Measurements from ENCODE around the gene WDR37.
A peak's percentile ranks its signal among the peaks of the same experiment; 100 is the strongest.

Gene WDR37

GRCh38 chr10:1172256-1172984 is 116.2 kb downstream of the WDR37 start:
- Histone ChIP-seq H3K4me1 (ENCODE audit: control insufficient read depth, insufficient read depth, low read length) (no peaks in the 10 kb centered on the region), H3K4me3 (ENCODE audit: low read depth, low read length) (no peak overlapping the region), H3K27ac (ENCODE audit: extremely low read depth, low read depth, low read length) (no peak overlapping the region), H3K9me3 (ENCODE audit: control insufficient read depth, insufficient read depth, low read depth, low read length) (no peaks in the 10 kb centered on the region), H3K36me3 (ENCODE audit: control insufficient read depth in 2 of 2, insufficient read depth in 1 of 2, low read length in 2 of 2) (no peaks in the 10 kb centered on the region)
- TF ChIP-seq ZNF664 (tag by site-specific recombination; IDR thresholded peaks at IDR 0.05), result 0 out of 2 replicates have a peak, but pooled peaks have one; percentile 11
- TF ChIP-seq PATZ1 (tag by site-specific recombination; IDR thresholded peaks at IDR 0.05), result no peak
- POLR2A ChIA-PET, result no interaction called here
- CTCF ChIA-PET, result interaction anchor here (1.1 kb wide), 1 partner anchor 11 kb away, joined by 3 read pairs; no protein-coding TSS in a partner anchor

GRCh38 chr10:1173091-1173490 is 116.9 kb downstream of the WDR37 start:
- no peaks in the 10 kb centered on the region for H3K36me3 ChIP-seq (ENCODE audit: control insufficient read depth in 2 of 2, insufficient read depth in 1 of 2, low read length in 2 of 2)
- TF ChIP-seq ZSCAN4 (tag by site-specific recombination; IDR thresholded peaks at IDR 0.05), result no peak
- no peak for TF ChIP-seq ZNF626 (tag by site-specific recombination; IDR thresholded peaks at IDR 0.05)
- no peak for TF ChIP-seq ZNF416 (tag by site-specific recombination; IDR thresholded peaks at IDR 0.05)
- TF ChIP-seq ZNF544 (tag by site-specific recombination; IDR thresholded peaks at IDR 0.05), result no peak
- no peak for TF ChIP-seq ZNF10 (tag by site-specific recombination; IDR thresholded peaks at IDR 0.05)
- TF ChIP-seq SP7 (tag by site-specific recombination; IDR thresholded peaks at IDR 0.05), result no peak
- TF ChIP-seq MYNN (tag by site-specific recombination; IDR thresholded peaks at IDR 0.05; ENCODE audit: borderline replicate concordance), result no peak
- no peak for TF ChIP-seq ZNF548 (tag by site-specific recombination; IDR thresholded peaks at IDR 0.05)
- H3K9me3 ChIP-seq (ENCODE audit: control insufficient read depth, insufficient read depth, low read depth, low read length), result no peaks in the 10 kb centered on the region
- H3K4me1 ChIP-seq (ENCODE audit: control insufficient read depth, insufficient read depth, low read length), result no peaks in the 10 kb centered on the region
- CTCF ChIA-PET, result no interaction called here
- no peak overlapping the region for H3K27ac ChIP-seq (ENCODE audit: extremely low read depth, low read depth, low read length)
- POLR2A ChIA-PET, result no interaction called here
- no peak overlapping the region for H3K4me3 ChIP-seq (ENCODE audit: low read depth, low read length)

- Histone ChIP-seq H3K27ac (ENCODE audit: extremely low read depth, low read depth, low read length) (no peak overlapping the region), H3K4me3 (ENCODE audit: low read depth, low read length) (no peak overlapping the region), H3K9me3 (ENCODE audit: control insufficient read depth, insufficient read depth, low read depth, low read length) (no peaks in the 10 kb centered on the region), H3K36me3 (ENCODE audit: control insufficient read depth in 2 of 2, insufficient read depth in 1 of 2, low read length in 2 of 2) (no peaks in the 10 kb centered on the region), H3K4me1 (ENCODE audit: control insufficient read depth, insufficient read depth, low read length) (no peaks in the 10 kb centered on the region)
- ChIA-PET POLR2A (no interaction called here), CTCF (interaction anchor here (0.6 kb wide), 1 partner anchor 100 kb away, joined by 3 read pairs; no protein-coding TSS in a partner anchor)
- TF ChIP-seq ZNF138 (tag by site-specific recombination; IDR thresholded peaks at IDR 0.05; ENCODE audit: borderline replicate concordance) (no peak), ZNF514 (tag by site-specific recombination; IDR thresholded peaks at IDR 0.05) (no peak), OSR2 (tag by site-specific recombination; IDR thresholded peaks at IDR 0.05) (no peak), PBX3 (CRISPR knock-in tag; IDR thresholded peaks at IDR 0.05) (no peak), ZNF777 (tag by site-specific recombination; IDR thresholded peaks at IDR 0.05; ENCODE audit: borderline replicate concordance) (no peak), ZNF335 (tag by site-specific recombination; conservative IDR thresholded peaks at IDR 0.05) (no peak), ZNF214 (tag by site-specific recombination; IDR thresholded peaks at IDR 0.05; ENCODE audit: borderline replicate concordance) (no peak), PRDM1 (tag by site-specific recombination; IDR thresholded peaks at IDR 0.05) (no peak), ZNF747 (tag by site-specific recombination; IDR thresholded peaks at IDR 0.05) (no peak), ZNF510 (tag by site-specific recombination; IDR thresholded peaks at IDR 0.05; ENCODE audit: insufficient replicate concordance) (no peak), ZNF580 (tag by site-specific recombination; IDR thresholded peaks at IDR 0.05) (no peak), SP2 (tag by site-specific recombination; IDR thresholded peaks at IDR 0.05) (no peak), ZBTB21 (tag by site-specific recombination; IDR thresholded peaks at IDR 0.05) (no peak), ZFHX2 (tag by site-specific recombination; conservative IDR thresholded peaks at IDR 0.05) (no peak), ZNF175 (tag by site-specific recombination; IDR thresholded peaks at IDR 0.05) (no peak), RBAK (tag by site-specific recombination; IDR thresholded peaks at IDR 0.05) (no peak), ZNF596 (tag by site-specific recombination; IDR thresholded peaks at IDR 0.05) (no peak)
Measured at GRCh38 chr10:1174022-1174421, 117.8 kb downstream of the WDR37 start.

All from HEK293 (cell line).